PC-9 (cell line): ENCODE measurements around the gene PCNX1.
"Not testable (repeated sequence)": the region's sequence is repeated elsewhere in the genome, so short reads cannot be mapped to it uniquely, and the experiment has no call there.

Source experiments
- EZH2 ChIP-seq: fragments of 200-600 bp; sonication (generic); IDR thresholded peaks from 2 replicates; pipeline ENCODE4 v1.8.0; 2017; ENCODE audit warnings: antibody characterized with exemption, low read depth
- TF ChIP-seq, protein P1 (sequence below): fragments of 200-600 bp; sonication (generic); conservative IDR thresholded peaks from 2 replicates; pipeline ENCODE4 v1.6.1; 2017; ENCODE audit warnings: mixed run types, antibody characterized with exemption, mild to moderate bottlenecking, moderate library complexity

DNA sequence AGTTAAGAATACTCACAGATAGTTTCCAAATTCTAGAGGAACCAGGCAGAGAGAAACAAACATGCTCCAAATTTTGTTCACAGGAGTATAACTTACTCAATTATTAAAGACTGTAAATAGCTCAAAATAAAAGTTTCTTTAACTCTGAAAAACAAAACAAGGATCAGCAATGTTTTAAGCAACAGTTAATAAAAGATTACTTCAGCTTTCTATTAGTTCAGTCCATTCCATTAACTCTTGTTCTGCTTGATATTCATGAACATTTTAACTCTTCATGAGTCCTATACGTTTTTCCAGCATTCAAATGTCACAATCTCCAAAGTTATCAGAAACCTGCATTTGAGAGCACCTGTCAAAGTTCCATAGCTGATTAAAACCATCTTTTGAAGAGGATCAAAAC lies 40.3 kb upstream of the PCNX1 start:
- TF ChIP-seq, protein P1, sequence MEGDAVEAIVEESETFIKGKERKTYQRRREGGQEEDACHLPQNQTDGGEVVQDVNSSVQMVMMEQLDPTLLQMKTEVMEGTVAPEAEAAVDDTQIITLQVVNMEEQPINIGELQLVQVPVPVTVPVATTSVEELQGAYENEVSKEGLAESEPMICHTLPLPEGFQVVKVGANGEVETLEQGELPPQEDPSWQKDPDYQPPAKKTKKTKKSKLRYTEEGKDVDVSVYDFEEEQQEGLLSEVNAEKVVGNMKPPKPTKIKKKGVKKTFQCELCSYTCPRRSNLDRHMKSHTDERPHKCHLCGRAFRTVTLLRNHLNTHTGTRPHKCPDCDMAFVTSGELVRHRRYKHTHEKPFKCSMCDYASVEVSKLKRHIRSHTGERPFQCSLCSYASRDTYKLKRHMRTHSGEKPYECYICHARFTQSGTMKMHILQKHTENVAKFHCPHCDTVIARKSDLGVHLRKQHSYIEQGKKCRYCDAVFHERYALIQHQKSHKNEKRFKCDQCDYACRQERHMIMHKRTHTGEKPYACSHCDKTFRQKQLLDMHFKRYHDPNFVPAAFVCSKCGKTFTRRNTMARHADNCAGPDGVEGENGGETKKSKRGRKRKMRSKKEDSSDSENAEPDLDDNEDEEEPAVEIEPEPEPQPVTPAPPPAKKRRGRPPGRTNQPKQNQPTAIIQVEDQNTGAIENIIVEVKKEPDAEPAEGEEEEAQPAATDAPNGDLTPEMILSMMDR: not testable (repeated sequence)
- TF ChIP-seq EZH2: not testable (repeated sequence)
